H4 (cell line): ENCODE results near the gene TPSB2. TPM values are rescaled to one million over a fixed set of nuclear protein-coding genes. Genes with fewer than 3 reads are reported as not detected.
"Not testable (repeated sequence)": the region's sequence is repeated elsewhere in the genome, so short reads cannot be mapped to it uniquely, and the experiment has no call there.

Experiments used
- DNase-seq: peaks from one replicate; pipeline ENCODE4 v3.0.0-alpha.2; 2015; ENCODE audit warnings: low spot score
- total RNA-seq: library from RNA; depleted of rRNA; stranded (reverse); fragments of >200 nt; shearing (Covaris generic); gene quantifications from 2 replicates; pipeline ENCODE4 v1.2.3, GENCODE V29; 2014

Gene TPSB2
- total RNA-seq, 1 experiment from 2014 or later = 0.17 TPM

GRCh38 chr16:1200014-1200627 is 29.9 kb downstream of the TPSB2 start:
- no peak for DNase-seq

GRCh38 chr16:1199347-1200013 is 30.5 kb downstream of the TPSB2 start:
- no peak for DNase-seq

GRCh38 chr16:1198671-1199346 is 31.2 kb downstream of the TPSB2 start:
- DNase-seq = not testable (repeated sequence)

- no peak for DNase-seq
Measured at GRCh38 chr16:1198194-1198593, 31.8 kb downstream of the TPSB2 start.

GRCh38 chr16:1197237-1197866 is 32.6 kb downstream of the TPSB2 start:
- no peak for DNase-seq

- no peak for DNase-seq
Measured at GRCh38 chr16:1196494-1196893, 33.5 kb downstream of the TPSB2 start.

GRCh38 chr16:1195393-1195666 is 34.7 kb downstream of the TPSB2 start:
- DNase-seq = no peak

GRCh38 chr16:1194665-1195392 is 35.2 kb downstream of the TPSB2 start:
- DNase-seq = no peak

- no peak for DNase-seq
Measured at GRCh38 chr16:1193825-1194581, 36.0 kb downstream of the TPSB2 start.

- DNase-seq = peak; percentile 87
Measured at GRCh38 chr16:1193143-1193824, 36.7 kb downstream of the TPSB2 start.

- DNase-seq = no peak
Measured at GRCh38 chr16:1192384-1193073, 37.5 kb downstream of the TPSB2 start.

GRCh38 chr16:1190789-1191188 is 39.2 kb downstream of the TPSB2 start:
- DNase-seq = not testable (repeated sequence)

GRCh38 chr16:1189455-1189854 is 40.5 kb downstream of the TPSB2 start:
- no peak for DNase-seq

- peak; percentile 24 for DNase-seq
Measured at GRCh38 chr16:1188432-1189189, 41.4 kb downstream of the TPSB2 start.

GRCh38 chr16:1185460-1186207 is 44.4 kb downstream of the TPSB2 start:
- not testable (repeated sequence) for DNase-seq

- no peak for DNase-seq
Measured at GRCh38 chr16:1184980-1185379, 45.0 kb downstream of the TPSB2 start.

- DNase-seq = no peak
Measured at GRCh38 chr16:1184156-1184868, 45.7 kb downstream of the TPSB2 start.
